ENCODE measurements around the gene ARHGAP8.

Gene ARHGAP8

DNA sequence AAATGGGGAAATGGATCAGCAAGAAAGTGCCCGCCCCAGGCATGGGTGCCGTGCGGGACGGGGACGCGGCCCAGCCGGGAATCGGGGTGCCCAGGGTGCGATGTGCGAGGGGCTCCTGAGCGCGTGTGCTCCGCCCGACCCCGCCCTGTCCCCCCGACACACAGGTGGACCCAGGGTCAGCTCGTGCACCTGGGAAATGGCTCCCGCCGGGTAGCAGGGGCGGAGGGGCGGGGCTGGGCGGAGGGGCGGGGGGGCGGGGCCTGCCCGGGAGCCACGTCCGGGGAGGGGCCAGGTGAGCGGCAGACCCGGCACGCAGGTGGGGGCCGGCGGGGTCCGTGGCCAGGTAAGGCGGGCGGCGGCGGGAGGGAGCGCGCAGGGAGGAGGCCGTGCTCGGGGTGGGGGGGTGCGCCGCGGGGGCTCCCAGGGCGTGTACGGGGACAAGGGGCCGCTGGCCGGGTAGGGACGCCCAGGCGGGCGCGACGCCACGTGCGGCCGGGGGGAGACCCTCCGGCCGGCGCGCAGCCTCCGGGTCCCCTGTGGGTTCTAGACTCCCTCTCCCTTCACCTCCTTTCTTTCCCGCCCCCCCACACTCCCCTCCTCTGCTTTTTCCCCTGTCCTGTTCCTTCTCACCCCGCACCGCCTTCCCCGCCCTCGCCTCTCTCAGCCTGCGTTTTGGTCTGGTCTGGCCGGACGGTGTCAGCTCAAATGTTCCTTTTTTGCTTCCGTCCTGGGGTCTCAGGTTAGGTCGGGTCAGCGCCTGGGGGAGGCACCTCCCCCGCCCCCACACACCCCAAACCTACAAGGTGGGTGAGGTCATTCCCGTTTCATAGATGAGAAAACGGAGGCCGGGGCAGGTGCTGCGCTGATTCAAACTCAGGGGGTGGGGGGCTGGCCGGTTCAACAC, at the start of gene ARHGAP8:
ARHGAP8 (plus strand) TSS at position 291 of the 904 bp plus-strand sequence. CDS start 33,953 bp downstream, outside the sequence.
- no peak for DNase-seq

DNA sequence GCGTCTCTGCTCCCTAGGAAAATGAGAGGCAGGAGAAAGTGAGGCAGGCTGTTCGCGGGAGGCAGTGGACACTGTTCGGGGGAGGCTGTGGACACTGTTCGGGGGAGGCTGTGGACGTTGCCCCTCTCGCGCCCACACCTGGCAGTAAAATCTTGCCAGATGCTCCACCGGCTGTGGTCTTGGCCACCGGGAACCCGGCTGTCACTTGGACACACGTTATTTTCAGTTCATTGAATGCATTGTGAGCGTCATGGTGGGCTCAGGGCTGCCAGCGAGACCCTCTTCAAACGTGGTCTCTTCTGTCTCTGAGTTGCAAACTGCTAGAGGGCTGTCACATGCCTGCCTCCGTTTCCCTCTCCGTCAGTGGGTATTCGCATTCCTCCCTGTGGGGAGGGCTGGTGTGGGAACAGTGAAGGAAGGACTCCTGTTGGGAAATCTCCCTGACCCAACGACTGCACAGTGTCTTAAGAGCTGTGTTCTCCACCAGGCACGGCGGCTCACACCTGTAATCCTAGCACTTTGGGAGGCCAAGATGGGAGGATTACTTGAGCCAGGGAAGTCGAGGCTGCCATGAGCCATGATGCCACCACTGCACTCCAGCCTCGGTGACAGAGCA, 49.0 kb upstream of the ARHGAP8 start:
- DNase-seq = no peak

DNA sequence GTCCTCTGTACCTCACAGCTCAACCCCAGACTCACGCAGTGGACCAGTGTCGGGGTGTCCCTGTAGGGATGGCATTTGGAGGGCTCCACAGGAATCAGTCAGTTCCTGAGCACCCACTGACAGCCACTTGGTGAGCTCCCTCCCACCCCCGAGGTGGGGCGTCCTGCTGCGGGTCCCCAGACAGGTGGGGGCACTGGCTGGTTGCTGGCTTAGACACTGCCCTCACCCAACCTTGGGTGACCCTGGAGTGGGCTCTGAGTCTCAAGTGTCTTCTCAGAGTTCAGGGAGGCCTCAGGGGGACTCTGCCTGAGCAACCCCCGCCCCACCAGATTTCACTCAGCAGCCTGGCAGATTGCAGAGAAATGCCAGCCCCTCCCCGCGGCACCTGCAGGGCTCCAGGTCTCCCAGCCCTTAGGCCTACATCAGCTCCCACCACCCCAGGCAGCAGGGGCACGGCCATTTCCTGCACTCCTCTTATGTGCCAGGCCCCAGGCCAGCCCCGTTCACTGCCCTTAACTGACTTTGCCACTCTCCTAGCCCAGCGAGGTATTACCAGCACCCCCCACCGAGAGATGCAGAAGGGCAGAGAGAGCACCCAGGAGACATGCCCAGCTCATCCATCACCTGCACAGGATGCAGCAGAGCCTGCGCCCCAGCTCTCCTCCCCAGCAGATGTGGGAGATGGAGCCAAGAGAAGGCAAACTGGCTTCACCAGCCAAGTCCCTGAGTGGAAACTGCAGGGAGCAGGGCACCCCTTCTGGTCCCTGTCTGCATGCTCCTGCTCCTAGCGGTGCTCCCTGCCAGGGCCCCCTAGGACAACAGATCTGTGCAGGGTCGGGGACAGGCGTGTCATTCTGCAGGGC, 48.0 kb upstream of the ARHGAP8 start:
- DNase-seq = no peak

DNA sequence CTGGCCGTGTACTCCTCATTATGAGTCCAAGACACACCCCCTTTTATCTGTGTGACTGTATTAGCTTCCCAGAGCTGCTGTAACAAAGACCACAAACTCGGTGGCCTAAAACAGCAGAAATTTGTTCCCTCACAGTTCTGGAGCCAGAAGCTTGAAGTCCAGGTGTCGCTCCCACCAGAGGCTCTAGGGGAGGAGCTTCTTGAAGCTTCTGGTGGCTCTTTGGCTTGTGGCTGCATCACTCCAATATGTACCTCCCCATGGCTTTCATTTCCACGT, 47.4 kb upstream of the ARHGAP8 start:
- no peak for DNase-seq

DNA sequence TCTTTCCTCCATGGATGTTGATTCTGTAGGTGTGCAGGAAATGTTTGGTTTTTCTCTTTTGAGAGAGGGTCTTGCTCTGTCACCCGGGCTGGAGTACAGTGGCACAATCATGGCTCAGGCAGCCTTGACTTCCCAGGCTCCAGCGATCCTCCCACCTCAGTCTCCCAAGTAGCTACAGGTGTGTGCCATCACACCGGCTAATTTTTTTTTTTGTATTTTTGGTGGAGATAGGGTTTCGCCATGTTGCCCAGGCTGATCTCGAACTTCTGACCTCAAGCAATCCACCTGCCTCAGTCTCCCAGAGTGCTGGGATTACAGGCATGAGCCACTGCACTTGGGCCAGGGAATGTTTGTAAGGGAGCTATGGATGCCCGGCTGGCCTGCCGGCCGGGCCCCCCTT, 45.9 kb upstream of the ARHGAP8 start:
- no peak for DNase-seq

DNA sequence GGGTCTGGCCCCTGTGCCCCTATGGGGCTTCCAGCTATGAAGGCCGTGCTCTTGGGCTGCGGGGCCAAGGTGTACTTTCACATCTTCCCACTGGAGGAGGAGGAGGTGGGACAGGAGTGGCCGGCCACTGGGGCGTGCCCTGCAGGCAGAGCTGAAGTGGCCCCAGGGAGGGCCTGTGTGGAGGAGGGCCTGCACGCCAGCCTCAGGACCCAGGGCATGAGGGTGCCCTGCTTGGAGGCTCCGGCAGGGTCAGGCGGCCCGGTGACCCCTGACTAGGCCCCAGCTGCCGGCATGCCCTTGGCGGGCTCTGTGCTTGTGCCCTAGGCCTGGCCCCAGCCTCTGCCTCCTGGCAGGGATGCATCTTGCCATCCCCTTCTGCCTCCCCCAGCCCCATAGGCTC, 45.2 kb upstream of the ARHGAP8 start:
- no peak for DNase-seq

DNA sequence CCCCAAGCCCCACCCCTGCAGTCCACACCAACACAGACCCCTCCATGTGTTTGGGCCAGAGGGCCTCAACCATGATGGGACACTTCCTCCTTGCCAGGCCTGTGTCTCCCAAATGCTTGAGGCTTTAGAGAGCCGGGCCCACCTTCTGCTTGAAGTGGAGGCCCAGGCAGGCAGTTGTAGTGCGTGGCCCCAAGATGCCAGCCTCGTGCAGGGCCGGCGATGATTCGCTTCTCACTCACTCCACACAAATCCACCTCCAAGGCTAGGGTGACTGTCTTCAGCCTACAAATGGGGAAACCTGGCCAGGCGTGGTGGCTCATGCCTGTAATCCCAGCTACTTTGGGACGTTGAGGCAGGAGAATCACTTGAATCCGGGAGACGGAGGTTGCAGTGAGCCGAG, 44.6 kb upstream of the ARHGAP8 start:
- DNase-seq = no peak

DNA sequence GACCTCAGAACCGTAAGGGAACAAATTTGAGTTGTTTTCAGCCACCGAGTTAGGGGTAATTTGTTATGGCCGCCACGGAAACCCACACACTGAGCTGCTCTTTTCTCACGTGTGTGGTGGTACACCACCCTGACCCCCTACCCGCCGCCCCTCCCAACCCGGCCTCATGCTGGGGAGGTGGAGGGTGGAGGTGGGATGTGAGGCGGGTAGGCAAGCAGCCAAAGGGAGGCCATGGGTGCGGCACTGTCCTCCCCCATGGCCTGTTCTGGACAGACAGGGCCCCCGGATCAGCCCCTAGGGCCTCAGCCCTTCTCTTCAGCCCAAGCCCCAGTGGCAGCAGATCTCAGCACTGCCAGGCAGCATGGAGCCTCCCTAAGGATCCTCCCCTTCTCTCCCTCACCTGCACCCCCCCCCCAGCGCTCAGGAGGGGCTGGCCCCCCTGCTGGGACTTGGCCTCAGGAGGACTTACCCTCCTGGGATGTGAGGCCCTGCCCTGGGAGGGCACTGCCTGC, 42.4 kb upstream of the ARHGAP8 start:
- no peak for DNase-seq

DNA sequence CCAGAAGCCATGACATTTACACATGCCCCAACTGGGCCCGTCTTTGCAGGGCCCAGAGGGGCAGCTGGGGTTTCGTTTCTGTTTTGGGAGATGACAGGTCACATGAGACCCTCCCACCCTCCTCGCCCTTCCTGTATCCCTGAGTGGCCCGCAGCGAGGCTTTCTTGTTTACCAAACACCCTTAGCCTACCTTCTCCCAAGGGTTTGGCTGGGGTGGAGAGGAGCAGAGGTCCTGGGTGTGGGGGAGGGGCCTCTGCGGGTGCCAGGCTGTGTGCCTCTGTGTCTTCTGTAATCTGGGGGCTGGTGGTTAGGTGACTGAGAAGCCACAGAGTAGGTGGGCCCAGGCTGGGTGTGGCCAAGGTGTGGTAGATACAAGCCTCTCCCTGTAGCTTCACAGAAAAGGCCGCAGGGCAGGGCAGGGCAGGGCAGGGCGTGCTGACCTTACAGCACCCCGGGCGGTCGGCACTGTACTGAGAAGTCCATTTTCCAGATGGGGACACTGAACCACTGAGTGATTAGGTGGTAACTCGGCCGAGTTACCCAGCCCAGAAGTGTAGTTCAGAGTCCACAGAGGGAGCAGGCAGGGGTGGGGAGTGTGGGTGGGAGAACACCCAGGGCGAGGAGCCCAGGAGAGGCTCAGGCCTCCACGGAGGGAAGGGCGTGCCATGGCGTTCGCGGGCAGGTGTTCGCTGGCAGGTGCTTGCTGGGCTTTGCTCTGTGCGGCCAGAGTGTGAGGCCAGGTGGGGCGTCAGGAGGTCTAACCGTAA, 41.7 kb upstream of the ARHGAP8 start:
- DNase-seq = no peak

DNA sequence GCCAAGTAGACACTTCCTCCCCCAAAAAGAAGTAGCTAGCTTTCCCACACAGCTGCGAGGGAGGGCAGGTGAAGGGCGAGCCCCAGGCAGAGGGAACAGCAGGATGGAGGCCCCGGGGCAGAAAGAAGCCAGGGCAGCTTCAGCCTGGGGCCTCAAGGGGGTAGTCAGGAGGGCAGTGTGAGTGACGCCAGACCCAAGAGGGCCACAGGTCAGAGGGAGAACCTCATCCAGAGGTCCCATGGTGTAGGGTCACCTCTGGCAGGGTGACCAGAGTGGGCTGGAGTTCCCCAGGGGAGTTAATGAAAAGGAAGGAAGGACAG, 41.2 kb upstream of the ARHGAP8 start:
- DNase-seq = no peak

DNA sequence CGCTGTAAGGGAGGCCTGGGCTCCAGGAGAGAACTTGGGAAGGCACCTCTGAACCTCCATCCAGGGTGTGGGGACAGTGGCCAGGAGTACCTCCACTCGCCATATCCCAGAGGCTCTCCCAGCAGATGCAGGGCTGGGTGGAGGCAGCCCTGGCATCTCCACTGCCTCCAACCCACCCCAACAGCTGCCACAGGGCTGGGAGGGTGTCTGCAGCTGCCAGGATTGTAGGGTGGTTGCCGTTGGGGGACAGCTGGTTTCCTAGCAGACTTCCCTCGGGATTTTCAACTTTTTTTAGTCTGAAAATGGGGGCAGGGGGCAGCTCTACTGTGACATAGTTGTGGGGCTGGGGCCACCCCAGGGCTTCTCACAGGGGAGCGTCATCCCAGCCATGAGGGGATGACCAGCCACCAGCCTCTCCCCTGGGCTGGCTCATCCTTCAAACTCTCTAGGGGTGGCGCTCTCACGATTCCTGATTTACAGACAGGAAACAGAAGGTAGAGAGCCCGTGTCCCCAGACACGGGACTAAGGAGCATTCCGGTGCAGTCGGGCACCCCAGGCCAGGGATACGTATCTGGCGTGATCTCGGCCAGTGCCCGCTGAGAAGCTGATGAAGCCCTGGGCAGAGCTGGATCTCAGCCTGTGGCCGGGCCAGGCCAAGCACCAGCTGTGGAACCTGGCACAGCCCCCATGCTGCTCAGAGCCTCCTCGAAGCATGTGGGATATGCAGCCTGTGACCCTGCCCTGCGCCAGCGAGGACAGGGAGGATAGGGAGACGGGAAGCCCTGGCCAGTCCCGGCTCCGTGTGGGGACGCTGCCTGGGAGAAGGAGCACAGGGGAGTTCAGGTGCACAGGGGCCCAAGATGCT, 40.5 kb upstream of the ARHGAP8 start:
- DNase-seq = no peak

DNA sequence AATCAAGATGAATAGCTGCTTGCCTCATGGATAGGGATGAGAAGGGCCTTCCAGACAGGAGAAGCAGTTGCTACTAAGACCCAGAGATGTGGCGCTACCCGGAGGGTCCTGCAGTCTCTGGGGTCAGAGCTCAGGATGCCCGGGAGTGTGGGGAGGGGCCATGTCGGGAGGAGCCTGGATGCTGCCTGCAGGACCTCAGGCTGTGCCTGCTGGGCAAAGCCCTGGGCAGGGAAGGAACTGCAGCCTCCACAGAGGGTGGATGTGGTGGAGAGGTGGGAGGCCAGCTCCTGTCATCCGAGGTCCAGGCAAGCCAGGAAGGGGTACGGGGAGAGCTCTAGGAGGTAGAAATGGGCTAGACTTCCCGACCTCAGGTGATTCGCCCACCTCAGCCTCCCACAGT, 39.4 kb upstream of the ARHGAP8 start:
- DNase-seq = no peak

DNA sequence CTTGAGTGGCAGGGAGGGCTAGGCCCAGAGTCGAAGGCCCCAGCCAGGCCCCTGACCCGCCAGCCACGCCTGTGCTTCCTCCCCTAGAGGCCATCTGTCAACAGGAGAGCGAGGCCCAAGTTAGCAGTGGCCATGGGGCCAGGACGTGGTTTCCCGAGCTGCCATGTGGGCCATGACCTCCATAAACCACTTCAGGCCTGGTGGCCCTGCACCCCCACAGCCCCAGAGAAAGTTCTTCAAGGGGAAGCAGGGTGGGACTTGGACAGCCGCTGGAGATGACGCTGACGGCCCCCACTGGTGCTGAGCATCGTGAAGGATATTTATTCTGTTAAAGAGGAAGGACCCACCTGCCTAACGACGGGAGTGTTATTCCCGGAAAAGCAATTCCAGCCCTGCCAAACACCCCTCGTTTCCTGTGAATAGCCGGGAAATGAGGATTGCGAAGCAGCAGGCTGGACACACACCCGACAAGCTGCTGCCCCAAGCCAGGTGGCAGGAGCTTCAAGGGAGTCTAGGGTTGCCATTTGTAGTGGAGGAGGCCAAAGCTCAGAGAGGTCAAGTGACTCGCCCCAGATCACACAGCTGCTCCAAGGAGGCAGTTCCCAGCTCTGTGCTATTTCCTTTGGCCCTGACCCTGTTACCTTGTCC, 37.5 kb upstream of the ARHGAP8 start:
- no peak for DNase-seq

DNA sequence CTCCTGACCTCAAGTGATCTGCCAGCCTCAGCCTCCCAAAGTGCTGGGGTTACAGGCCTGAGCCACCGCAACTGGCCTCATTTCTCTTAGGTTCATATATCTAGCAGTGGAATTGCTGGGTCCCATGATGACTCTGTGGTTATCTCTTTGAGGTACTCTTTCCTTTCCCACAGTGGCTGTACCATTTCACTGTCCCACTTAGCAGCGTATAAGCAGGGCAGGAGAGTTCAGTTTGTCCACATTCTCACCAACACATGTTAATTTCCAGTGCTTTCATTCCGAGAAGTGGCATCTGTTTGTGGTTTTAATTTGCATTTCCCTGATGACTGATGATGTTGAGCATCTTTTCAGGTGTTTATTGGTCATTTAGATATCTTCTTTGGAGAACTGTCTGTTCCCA, 34.0 kb upstream of the ARHGAP8 start:
- DNase-seq = no peak

DNA sequence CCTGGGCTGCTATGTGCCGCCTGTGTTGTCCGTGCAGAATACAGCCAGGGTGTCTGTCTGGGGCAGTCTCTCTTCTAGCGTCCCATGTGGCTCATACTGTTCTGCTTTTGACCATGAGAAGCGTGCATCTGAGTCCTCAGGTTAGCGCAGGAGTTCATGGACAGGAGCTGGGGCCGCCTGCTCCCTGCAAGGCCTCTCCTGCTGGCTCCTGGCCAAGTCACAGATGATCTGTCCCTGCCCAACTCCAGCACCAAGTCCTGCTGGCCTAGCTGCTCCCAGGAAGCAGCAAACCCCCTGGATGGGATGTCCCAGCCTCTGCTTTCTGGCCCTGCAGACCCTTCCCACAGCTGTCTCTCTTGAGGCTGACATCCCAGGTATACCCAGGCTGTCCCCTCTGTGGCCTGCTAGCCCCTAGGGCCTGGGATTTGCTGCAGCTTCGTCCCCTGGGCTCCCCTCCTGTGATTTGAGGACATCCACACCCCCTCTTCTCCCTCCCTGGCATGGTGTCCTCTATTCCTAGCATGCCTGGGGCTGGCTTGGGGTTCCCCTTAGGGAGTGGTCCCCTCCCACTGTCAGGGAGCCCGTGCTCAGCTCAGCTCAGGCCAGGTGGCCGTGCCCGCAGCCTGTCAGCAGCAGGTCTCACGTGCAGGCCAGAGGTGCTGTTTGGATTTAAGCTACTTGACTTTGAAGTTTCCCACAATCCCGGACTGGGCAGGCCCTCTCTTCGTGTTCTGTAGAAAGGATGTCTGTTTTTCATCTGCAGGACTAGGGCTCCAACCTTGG, 32.6 kb upstream of the ARHGAP8 start:
- DNase-seq = no peak

DNA sequence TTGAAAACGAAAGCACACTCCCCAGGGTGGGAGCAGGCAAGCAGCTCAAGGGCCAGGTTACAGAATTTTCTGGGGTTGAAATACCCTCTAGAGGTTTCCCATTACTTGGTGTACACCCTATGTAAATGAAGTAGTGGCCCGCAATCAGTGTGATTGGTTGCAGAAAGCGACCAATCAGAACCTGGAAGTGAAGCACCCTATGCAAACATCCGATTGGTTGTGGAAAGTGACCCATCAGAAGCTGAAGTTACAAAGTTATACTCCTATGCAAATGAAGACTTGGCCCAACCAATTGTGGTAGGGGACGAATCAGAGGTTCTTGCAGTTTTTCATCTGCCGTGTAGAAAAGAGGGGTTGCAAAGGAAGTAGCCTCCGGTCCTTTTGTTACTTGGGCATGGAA, 31.2 kb upstream of the ARHGAP8 start:
- no peak for DNase-seq

DNA sequence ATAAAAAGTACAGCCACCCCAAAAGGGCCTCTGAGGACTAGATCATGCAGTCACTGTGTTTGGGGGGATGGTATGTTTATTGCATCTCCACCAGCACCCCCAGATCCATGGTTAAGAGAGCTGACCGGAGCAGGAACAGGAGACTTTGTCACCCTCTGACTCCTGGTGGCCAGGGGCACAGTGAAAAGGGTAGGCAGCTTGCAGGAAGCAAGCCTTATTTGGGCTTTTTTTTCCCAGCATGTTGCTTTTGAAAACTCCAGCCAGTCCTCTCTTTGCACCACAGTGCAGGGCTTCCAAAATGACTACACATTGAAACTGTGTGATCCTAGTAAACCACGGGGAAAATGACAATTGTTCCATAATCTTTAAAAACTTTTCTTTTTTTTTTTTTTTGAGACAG, 29.8 kb upstream of the ARHGAP8 start:
- no peak for DNase-seq

DNA sequence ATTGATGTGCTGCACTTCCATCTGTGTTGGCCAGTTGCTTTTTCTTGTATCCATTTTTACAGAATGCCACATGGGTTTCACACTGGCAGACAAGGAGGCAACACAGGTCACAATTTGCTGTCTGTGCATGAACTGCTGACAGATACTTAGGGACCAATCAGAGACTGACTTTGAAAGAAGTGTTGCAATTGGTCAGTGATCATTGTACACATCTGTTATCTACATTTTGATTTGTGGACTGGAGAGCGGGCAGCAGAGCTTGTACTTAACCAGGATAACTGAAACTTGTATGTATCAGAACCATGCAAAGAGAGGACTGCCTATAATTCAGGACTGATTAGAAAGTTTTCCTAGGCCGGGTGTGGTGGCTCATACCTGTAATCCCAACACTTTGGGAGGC, 28.6 kb upstream of the ARHGAP8 start:
- no peak for DNase-seq

DNA sequence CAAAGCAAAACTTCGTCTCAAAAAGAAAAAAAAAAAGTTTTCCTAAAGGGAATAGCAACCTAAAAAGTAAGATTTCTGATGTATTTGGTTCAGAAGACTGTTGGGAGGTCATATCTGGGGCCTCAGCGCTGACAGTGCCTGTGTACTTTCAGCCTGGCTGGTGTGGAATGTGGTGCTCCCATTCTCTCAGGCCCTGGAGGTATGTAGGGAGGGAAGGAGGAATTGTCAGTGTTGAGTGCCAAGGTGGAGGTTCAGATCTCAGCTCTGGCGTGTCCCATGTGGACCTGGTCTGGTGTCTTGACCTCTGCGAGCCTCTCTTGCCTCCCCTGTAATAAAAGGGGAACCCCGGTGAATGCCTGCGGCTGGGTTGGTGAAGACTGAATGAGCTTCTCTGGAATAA, 28.0 kb upstream of the ARHGAP8 start:
- DNase-seq = no peak

DNA sequence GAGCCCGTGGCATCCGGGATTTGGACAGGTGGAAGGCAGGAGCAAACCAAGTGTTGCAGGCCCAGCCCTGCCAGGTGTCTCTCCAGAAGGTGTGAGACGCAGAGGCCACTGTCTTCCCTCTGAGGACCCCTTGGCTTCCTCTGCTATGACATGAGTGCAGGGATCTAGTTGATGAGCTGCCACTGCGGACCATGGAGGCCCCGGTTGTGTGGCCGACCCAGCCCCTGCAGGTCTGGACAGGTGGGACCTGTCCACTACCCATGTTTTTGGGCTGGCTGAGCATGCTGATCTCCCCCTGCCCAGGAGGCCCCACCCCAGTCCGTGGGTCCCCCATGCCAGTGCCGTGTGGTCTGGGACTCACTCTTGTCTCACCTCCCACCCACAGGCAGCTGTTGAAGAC, 27.5 kb upstream of the ARHGAP8 start:
- no peak for DNase-seq

DNA sequence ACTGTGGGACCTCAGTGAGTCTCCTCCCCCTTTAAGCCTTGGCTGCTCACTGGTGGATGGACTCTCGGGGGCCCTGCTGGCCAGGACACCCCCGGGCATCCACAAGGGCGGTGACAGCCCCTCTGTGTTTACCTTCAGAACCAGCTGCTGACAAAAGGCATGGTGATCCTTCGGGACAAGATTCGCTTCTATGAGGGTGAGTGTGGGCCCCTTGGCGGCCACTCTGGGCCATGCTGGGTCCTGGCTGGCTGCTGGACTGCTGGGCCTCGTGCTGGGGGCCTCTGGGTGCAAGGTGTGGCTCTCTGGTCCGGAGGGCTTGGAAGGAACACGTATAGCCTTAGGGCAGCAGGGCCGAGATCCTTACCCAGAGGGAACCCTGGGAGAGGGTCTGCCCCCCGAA, 25.9 kb upstream of the ARHGAP8 start:
- DNase-seq = no peak
